K562 (cell line): ENCODE measurements around the gene FBLN2.

ENCODE experiments used
- CTCF ChIP-seq, 3 experiments: IDR thresholded peaks in 2 of 3; conservative IDR thresholded peaks in 1 of 3; 2 replicates each; pipeline ENCODE4 v1.5.1; 2011 to 2012; ENCODE audit warnings: low read length in 3 of 3, mild to moderate bottlenecking in 3 of 3, control low read depth in 2 of 3, improper control_type of control experiment in 1 of 3, inconsistent platforms in 1 of 3, low read depth in 1 of 3, mixed read lengths in 1 of 3, moderate library complexity in 1 of 3; ENCODE audit not compliant: insufficient read depth in 2 of 3
- DLX4 ChIP-seq: fragments of 250-450 bp; sonication (Bioruptor Pico); IDR thresholded peaks from 2 replicates; pipeline ENCODE4 v1.6.1; 2021; ENCODE audit warnings: mild to moderate bottlenecking
- HDAC2 ChIP-seq: fragments of 450-650 bp; IDR thresholded peaks from 2 replicates; pipeline ENCODE4 v1.6.1; 2016; ENCODE audit warnings: mild to moderate bottlenecking
- HDAC6 ChIP-seq: IDR thresholded peaks from 2 replicates; pipeline ENCODE4 v1.6.1; 2012; ENCODE audit warnings: low read depth, mild to moderate bottlenecking, control low read depth, inconsistent platforms, low read length, moderate library complexity
- MYC ChIP-seq, 2 experiments: fragments of 250-450 bp in 1 of 2; sonication (Bioruptor Pico) in 1 of 2; IDR thresholded peaks; 2 replicates each; pipeline versions ENCODE4 v1.5.1 to v1.6.1; 2012 to 2021; ENCODE audit warnings: low read depth in 2 of 2, borderline replicate concordance in 1 of 2, improper control_type of control experiment in 1 of 2, low read length in 1 of 2, mild to moderate bottlenecking in 1 of 2, moderate library complexity in 1 of 2
- NR1H2 ChIP-seq: sonication (generic); formaldehyde crosslinking; IDR thresholded peaks from 2 replicates; pipeline ENCODE4 v1.4.0; 2020; ENCODE audit warnings: mild to moderate bottlenecking, missing genetic modification reagents
- RAD21 ChIP-seq, 2 experiments: fragments of 250-450 bp in 1 of 2; fragments of 450-650 bp in 1 of 2; sonication (Bioruptor Pico) in 1 of 2; formaldehyde crosslinking in 1 of 2; IDR thresholded peaks in 1 of 2; conservative IDR thresholded peaks in 1 of 2; 2 replicates each; pipeline versions ENCODE4 v1.4.0 to v1.8.0; 2020 to 2022; ENCODE audit warnings: mild to moderate bottlenecking in 2 of 2, moderate library complexity in 1 of 2
- SMAD3 ChIP-seq: fragments of 450-650 bp; formaldehyde crosslinking; conservative IDR thresholded peaks from 2 replicates; pipeline ENCODE4 v1.4.0; 2020; ENCODE audit warnings: mild to moderate bottlenecking
- THAP7 ChIP-seq: fragments of 250-450 bp; sonication (Bioruptor Pico); IDR thresholded peaks from 2 replicates; pipeline ENCODE4 v1.5.0; 2021
- UBTF ChIP-seq, 2 experiments: IDR thresholded peaks; 2 replicates each; pipeline ENCODE4 v1.6.1; 2012; ENCODE audit warnings: improper control_type of control experiment in 2 of 2, low read depth in 2 of 2, low read length in 2 of 2, borderline replicate concordance in 1 of 2

GRCh38 chr3:13599887-13600450, 51.0 kb downstream of the FBLN2 start:
- TF ChIP-seq HDAC6 = no peak
- TF ChIP-seq HDAC2 = no peak
- no peak for TF ChIP-seq MYC (IDR thresholded peaks at IDR 0.05; ENCODE audit: low read depth, low read length)
- TF ChIP-seq MYC (CRISPR knock-in tag; IDR thresholded peaks at IDR 0.05; ENCODE audit: borderline replicate concordance, low read depth) = no peak
- TF ChIP-seq RAD21 (CRISPR knock-in tag; conservative IDR thresholded peaks at IDR 0.05 in 1 of 2, IDR thresholded peaks at IDR 0.05 in 1 of 2) = no peak
- no peak for TF ChIP-seq THAP7 (CRISPR knock-in tag)
- TF ChIP-seq SMAD3 = no peak
- TF ChIP-seq UBTF (IDR thresholded peaks at IDR 0.05; ENCODE audit: borderline replicate concordance in 1 of 2, low read depth in 2 of 2, low read length in 2 of 2) = no peak
- no peak for TF ChIP-seq CTCF (IDR thresholded peaks at IDR 0.05 in 2 of 3, conservative IDR thresholded peaks at IDR 0.05 in 1 of 3; ENCODE audit: insufficient read depth in 2 of 3, low read depth in 1 of 3, low read length in 3 of 3)
- TF ChIP-seq DLX4 = no peak
- no peak for TF ChIP-seq NR1H2 (CRISPR knock-in tag)
